Right atrium auricular region (tissue), 2 donors: ENCODE data around the gene TRAF3. TPM values are rescaled to one million over a fixed set of nuclear protein-coding genes. Genes with fewer than 3 reads are reported as not detected.

ENCODE experiments used
- DNase-seq: peaks from one replicate; pipeline ENCODE4 v3.0.0-alpha.2; 2019; ENCODE audit warnings: low spot score
- H3K27ac ChIP-seq, 2 donors: fragments of 200-600 bp; sonication (generic); 1 replicate in 1 of 2; 2 replicates in 1 of 2; pipeline ENCODE4 v1.5.1; 2016 to 2019
- H3K27me3 ChIP-seq, 2 donors: fragments of 200-600 bp; sonication (generic); one replicate each; pipeline versions ENCODE4 v1.5.1 to v1.6.0; 2017 to 2019
- H3K36me3 ChIP-seq: fragments of 200-600 bp; sonication (generic); one replicate; pipeline ENCODE4 v1.5.1; 2016
- H3K4me1 ChIP-seq, 2 donors: fragments of 200-600 bp; sonication (generic); one replicate each; pipeline versions ENCODE4 v1.5.1 to v1.6.0; 2017 to 2019
- H3K4me3 ChIP-seq, 2 donors: fragments of 200-600 bp; sonication (generic); 1 replicate in 1 of 2; 2 replicates in 1 of 2; pipeline ENCODE4 v1.5.1; 2017 to 2019; ENCODE audit warnings: mild to moderate bottlenecking in 1 of 2, moderate library complexity in 1 of 2
- H3K9me3 ChIP-seq, 2 donors: fragments of 200-600 bp; sonication (generic); one replicate each; pipeline ENCODE4 v1.5.1; 2019
- CTCF ChIP-seq, 2 donors: fragments of 200-600 bp; sonication (generic); IDR thresholded peaks; one replicate each; pipeline ENCODE4 v1.5.1; 2019; ENCODE audit warnings: antibody characterized with exemption in 2 of 2
- total RNA-seq, 2 donors: library from RNA; depleted of rRNA; stranded (reverse); fragments of >200 nt; gene quantifications; one replicate each; pipeline ENCODE4 v1.1.0, GENCODE V29; 2016

Gene TRAF3
- total RNA-seq, 2 donors from 2014 or later: 9.1 to 10.0 TPM

- Histone ChIP-seq H3K9me3 (no peaks in the 10 kb centered on the region), H3K27me3 (no peaks in the 10 kb centered on the region), H3K27ac (no peak overlapping the region), H3K4me3 (no peak overlapping the region), H3K36me3 (no peaks in the 10 kb centered on the region), H3K4me1 (no peaks in the 10 kb centered on the region)
- DNase-seq: no peak
- TF ChIP-seq CTCF (IDR thresholded peaks at IDR 0.05): no peak
Measured at GRCh38 chr14:102784892-102785594, 7.8 kb downstream of the TRAF3 start.

- Histone ChIP-seq H3K27me3 (no peaks in the 10 kb centered on the region), H3K36me3 (no peaks in the 10 kb centered on the region), H3K4me3 (no peak overlapping the region), H3K9me3 (no peaks in the 10 kb centered on the region), H3K27ac (no peak overlapping the region), H3K4me1 (no peaks in the 10 kb centered on the region)
- no peak for TF ChIP-seq CTCF (IDR thresholded peaks at IDR 0.05)
- DNase-seq: no peak
Measured at GRCh38 chr14:102785595-102785963, 8.3 kb downstream of the TRAF3 start.

GRCh38 chr14:102786768-102787167 is 9.5 kb downstream of the TRAF3 start:
- Histone ChIP-seq H3K9me3 (no peaks in the 10 kb centered on the region), H3K27ac (no peak overlapping the region), H3K4me1 (no peaks in the 10 kb centered on the region), H3K4me3 (no peak overlapping the region), H3K27me3 (no peaks in the 10 kb centered on the region), H3K36me3 (no peaks in the 10 kb centered on the region)
- DNase-seq: no peak
- no peak for TF ChIP-seq CTCF (IDR thresholded peaks at IDR 0.05)

- Histone ChIP-seq H3K9me3 (no peaks in the 10 kb centered on the region), H3K4me3 (no peak overlapping the region), H3K4me1 (no peaks in the 10 kb centered on the region), H3K27ac (no peak overlapping the region), H3K36me3 (no peaks in the 10 kb centered on the region), H3K27me3 (no peaks in the 10 kb centered on the region)
- no peak for TF ChIP-seq CTCF (IDR thresholded peaks at IDR 0.05)
- DNase-seq: no peak
Measured at GRCh38 chr14:102789349-102789748, 12.1 kb downstream of the TRAF3 start.

- Histone ChIP-seq H3K4me3 (no peak overlapping the region), H3K36me3 (no peaks in the 10 kb centered on the region), H3K9me3 (no peaks in the 10 kb centered on the region), H3K27ac (no peak overlapping the region), H3K27me3 (no peaks in the 10 kb centered on the region), H3K4me1 (no peaks in the 10 kb centered on the region)
- no peak for DNase-seq
- no peak for TF ChIP-seq CTCF (IDR thresholded peaks at IDR 0.05)
Measured at GRCh38 chr14:102793531-102794328, 16.5 kb downstream of the TRAF3 start.
